Measurements from ENCODE around the gene C7orf57.
"Not testable (repeated sequence)": the region's sequence is repeated elsewhere in the genome, so short reads cannot be mapped to it uniquely, and the experiment has no call there.

Gene C7orf57

DNA sequence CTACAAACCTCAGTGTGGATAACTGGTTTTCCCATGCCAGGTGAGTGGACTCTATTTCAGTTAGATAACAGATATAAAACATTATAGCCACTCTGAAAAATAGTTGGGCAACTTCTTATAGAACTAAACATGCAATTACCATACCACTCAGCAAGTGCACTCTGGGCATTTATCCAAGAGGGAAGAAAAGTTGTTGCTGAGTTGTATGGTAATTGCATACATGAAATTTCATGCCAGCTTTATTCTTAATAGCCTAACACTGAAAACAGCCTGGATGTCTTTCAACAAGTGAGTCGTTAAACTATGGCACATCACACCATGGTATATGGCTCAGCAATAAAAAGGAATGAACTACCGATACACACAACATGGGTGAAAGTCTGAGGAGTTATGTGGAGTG lies 43.1 kb downstream of the C7orf57 start:
- no peak overlapping the region for H3K9ac ChIP-seq (ENCODE audit: low read length)
- no peaks in the 10 kb centered on the region for H3F3A ChIP-seq (ENCODE audit: insufficient read depth, low read length)
- H4K20me1 ChIP-seq (ENCODE audit: insufficient read depth, low read length) = no peaks in the 10 kb centered on the region
- H3K36me3 ChIP-seq (replicated peaks; ENCODE audit: insufficient read depth, low read length) = no peaks in the 10 kb centered on the region
- H3K9me2 ChIP-seq (replicated peaks; ENCODE audit: insufficient read depth, low read length) = no peaks in the 10 kb centered on the region
- TF ChIP-seq, protein P1, sequence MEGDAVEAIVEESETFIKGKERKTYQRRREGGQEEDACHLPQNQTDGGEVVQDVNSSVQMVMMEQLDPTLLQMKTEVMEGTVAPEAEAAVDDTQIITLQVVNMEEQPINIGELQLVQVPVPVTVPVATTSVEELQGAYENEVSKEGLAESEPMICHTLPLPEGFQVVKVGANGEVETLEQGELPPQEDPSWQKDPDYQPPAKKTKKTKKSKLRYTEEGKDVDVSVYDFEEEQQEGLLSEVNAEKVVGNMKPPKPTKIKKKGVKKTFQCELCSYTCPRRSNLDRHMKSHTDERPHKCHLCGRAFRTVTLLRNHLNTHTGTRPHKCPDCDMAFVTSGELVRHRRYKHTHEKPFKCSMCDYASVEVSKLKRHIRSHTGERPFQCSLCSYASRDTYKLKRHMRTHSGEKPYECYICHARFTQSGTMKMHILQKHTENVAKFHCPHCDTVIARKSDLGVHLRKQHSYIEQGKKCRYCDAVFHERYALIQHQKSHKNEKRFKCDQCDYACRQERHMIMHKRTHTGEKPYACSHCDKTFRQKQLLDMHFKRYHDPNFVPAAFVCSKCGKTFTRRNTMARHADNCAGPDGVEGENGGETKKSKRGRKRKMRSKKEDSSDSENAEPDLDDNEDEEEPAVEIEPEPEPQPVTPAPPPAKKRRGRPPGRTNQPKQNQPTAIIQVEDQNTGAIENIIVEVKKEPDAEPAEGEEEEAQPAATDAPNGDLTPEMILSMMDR (IDR thresholded peaks at IDR 0.05; ENCODE audit: low read length) = no peak
- TF ChIP-seq EZH2phosphoT487 (IDR thresholded peaks at IDR 0.05; ENCODE audit: low read length) (no peak), EZH2 (optimal IDR thresholded peaks at IDR 0.05; ENCODE audit: low read depth, low read length) (no peak)
- no peak overlapping the region for H2AFZ ChIP-seq (ENCODE audit: low read length)
- DNase-seq = no peak
- no peaks in the 10 kb centered on the region for H3K79me2 ChIP-seq (ENCODE audit: low read length)
- H3K4me2 ChIP-seq (ENCODE audit: low read depth, low read length) = no peak overlapping the region
- H3K9me3 ChIP-seq (replicated peaks; ENCODE audit: insufficient read depth, low read length) = no peaks in the 10 kb centered on the region
- H3K4me3 ChIP-seq (ENCODE audit: low read length) = no peak overlapping the region
- no peaks in the 10 kb centered on the region for H3K27me3 ChIP-seq (replicated peaks; ENCODE audit: insufficient read depth, low read length)
- H3K4me1 ChIP-seq (ENCODE audit: low read length) = no peaks in the 10 kb centered on the region
- no peak overlapping the region for H3K27ac ChIP-seq (ENCODE audit: low read length)

DNA sequence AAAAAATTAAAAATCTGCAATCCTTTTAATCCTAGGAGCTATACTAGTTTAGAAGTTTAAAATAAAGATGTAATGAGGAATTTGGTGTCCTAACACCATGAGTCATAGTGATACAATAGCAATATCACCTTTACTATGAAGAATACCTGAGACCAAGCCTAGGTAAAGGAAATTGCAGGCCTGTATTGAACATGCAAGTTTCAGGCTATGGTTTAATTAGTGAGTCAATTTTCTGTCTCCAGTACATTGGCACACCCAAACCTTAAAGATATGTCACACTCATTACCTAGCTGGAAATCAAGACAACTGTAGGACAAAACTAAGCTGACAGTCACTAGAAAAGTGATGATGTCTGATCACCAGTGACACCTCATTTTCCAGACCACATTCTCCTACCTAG lies 47.0 kb downstream of the C7orf57 start:
- not testable (repeated sequence) for H3K9me2 ChIP-seq (replicated peaks; ENCODE audit: insufficient read depth, low read length); H3K36me3 ChIP-seq (replicated peaks; ENCODE audit: insufficient read depth, low read length); DNase-seq; H4K20me1 ChIP-seq (ENCODE audit: insufficient read depth, low read length); H3K27me3 ChIP-seq (replicated peaks; ENCODE audit: insufficient read depth, low read length); H2AFZ ChIP-seq (ENCODE audit: low read length); H3K79me2 ChIP-seq (ENCODE audit: low read length); H3K4me2 ChIP-seq (ENCODE audit: low read depth, low read length); H3K27ac ChIP-seq (ENCODE audit: low read length); H3K9ac ChIP-seq (ENCODE audit: low read length); H3K9me3 ChIP-seq (replicated peaks; ENCODE audit: insufficient read depth, low read length); H3K4me3 ChIP-seq (ENCODE audit: low read length)
- peaks cover 22% of the 10 kb centered on the region for H3K4me1 ChIP-seq (ENCODE audit: low read length)
- peaks cover 14% of the 10 kb centered on the region for H3F3A ChIP-seq (ENCODE audit: insufficient read depth, low read length)

DNA sequence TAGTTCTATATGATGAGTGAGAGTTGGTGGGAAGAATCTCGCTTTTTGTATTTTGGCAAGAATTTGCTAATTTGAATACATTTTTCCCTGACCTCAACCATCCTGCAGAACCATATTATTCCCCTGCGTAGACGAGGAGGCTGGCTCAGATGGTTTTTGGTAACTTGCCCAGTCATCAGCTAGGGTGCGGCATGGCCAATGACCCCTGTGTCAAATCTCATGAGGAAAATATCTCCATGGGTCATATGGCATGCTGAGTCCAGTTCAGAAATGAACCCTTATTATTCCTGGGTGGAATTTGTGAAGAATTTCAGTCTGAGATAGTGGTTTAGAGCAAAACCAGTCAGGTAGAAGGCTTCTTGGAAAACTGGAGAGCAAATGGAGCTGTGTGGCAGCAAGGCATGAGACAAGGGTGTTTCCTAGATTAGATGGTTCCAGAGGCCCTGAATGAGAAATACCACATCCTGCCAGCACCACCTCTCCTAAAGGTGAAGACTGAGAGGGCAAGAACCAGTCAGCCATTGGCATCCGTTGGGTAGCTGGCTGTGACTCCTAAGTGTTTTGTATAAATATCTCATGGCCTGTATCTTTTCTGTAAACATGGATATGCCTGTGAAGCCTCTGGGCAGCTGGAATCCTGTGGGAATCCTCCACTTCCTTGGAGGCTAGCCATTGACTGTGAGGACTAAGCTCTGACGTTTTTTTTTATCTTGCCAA lies 47.9 kb downstream of the C7orf57 start:
- Histone ChIP-seq H3F3A (ENCODE audit: insufficient read depth, low read length) (peaks cover 23% of the 10 kb centered on the region), H3K79me2 (ENCODE audit: low read length) (no peaks in the 10 kb centered on the region), H2AFZ (ENCODE audit: low read length) (no peak overlapping the region), H3K9me3 (replicated peaks; ENCODE audit: insufficient read depth, low read length) (no peaks in the 10 kb centered on the region), H3K4me3 (ENCODE audit: low read length) (no peak overlapping the region), H4K20me1 (ENCODE audit: insufficient read depth, low read length) (no peaks in the 10 kb centered on the region), H3K4me1 (ENCODE audit: low read length) (peaks cover 24% of the 10 kb centered on the region), H3K36me3 (replicated peaks; ENCODE audit: insufficient read depth, low read length) (no peaks in the 10 kb centered on the region), H3K9ac (ENCODE audit: low read length) (no peak overlapping the region), H3K27me3 (replicated peaks; ENCODE audit: insufficient read depth, low read length) (no peaks in the 10 kb centered on the region), H3K4me2 (ENCODE audit: low read depth, low read length) (no peak overlapping the region), H3K9me2 (replicated peaks; ENCODE audit: insufficient read depth, low read length) (no peaks in the 10 kb centered on the region), H3K27ac (ENCODE audit: low read length) (no peak overlapping the region)
- TF ChIP-seq EZH2 (optimal IDR thresholded peaks at IDR 0.05; ENCODE audit: low read depth, low read length) (no peak), EZH2phosphoT487 (IDR thresholded peaks at IDR 0.05; ENCODE audit: low read length) (no peak)
- TF ChIP-seq, protein P1 (IDR thresholded peaks at IDR 0.05; ENCODE audit: low read length) = no peak
- no peak for DNase-seq

DNA sequence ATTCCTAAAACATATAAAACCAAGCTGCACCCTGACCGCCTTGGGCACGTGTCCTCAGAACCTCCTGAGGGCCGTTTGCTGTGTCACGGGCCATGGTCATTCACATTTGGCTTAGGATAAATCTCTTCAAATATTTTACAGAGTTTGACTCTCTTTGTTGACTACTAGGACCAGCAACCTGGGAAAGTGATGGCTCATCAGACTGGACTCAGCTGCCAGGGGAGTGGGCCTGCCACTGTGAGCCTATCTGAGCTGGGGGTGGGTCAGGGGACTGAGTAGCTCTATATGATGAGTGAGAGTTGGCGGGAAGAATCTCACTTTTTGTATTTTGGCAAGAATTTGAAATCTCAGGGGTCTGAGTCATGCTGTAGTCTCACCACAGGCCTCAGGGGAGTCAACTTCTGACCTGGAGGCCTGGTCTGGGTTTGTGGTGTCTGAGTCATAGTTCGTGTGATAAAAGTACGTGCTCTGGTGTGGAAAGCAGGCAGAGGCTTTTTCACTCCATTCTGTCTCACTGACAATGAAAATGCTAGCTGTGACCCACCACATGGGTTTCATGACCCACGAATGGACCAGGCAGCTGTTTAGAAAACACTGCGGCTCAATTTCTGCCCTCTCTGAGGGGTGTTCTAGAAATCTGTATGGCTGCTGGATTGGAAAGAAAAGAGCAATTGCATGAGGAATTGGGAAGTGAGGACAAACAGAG lies 49.5 kb downstream of the C7orf57 start:
- no peaks in the 10 kb centered on the region for H4K20me1 ChIP-seq (ENCODE audit: insufficient read depth, low read length)
- peaks cover 2% of the 10 kb centered on the region for H3K79me2 ChIP-seq (ENCODE audit: low read length)
- no peaks in the 10 kb centered on the region for H3K9me3 ChIP-seq (replicated peaks; ENCODE audit: insufficient read depth, low read length)
- peaks cover 26% of the 10 kb centered on the region for H3K4me1 ChIP-seq (ENCODE audit: low read length)
- H2AFZ ChIP-seq (ENCODE audit: low read length) = no peak overlapping the region
- H3K27me3 ChIP-seq (replicated peaks; ENCODE audit: insufficient read depth, low read length) = no peaks in the 10 kb centered on the region
- no peak overlapping the region for H3K4me3 ChIP-seq (ENCODE audit: low read length)
- no peak overlapping the region; the same call in 1 of the 2 replicates for H3K27ac ChIP-seq (ENCODE audit: low read length)
- no peaks in the 10 kb centered on the region for H3K36me3 ChIP-seq (replicated peaks; ENCODE audit: insufficient read depth, low read length)
- no peak overlapping the region for H3K4me2 ChIP-seq (ENCODE audit: low read depth, low read length)
- DNase-seq = peak; percentile 40
- H3K9ac ChIP-seq (ENCODE audit: low read length) = no peak overlapping the region
- no peaks in the 10 kb centered on the region for H3K9me2 ChIP-seq (replicated peaks; ENCODE audit: insufficient read depth, low read length)
- peaks cover 36% of the 10 kb centered on the region for H3F3A ChIP-seq (ENCODE audit: insufficient read depth, low read length)
- no peak for TF ChIP-seq EZH2 (optimal IDR thresholded peaks at IDR 0.05; ENCODE audit: low read depth, low read length)
- TF ChIP-seq, protein P1 (IDR thresholded peaks at IDR 0.05; ENCODE audit: low read length) = no peak
- TF ChIP-seq EZH2phosphoT487 (IDR thresholded peaks at IDR 0.05; ENCODE audit: low read length) = no peak
